ENCODE data around the gene FOXN1. TPM values are rescaled to one million over a fixed set of nuclear protein-coding genes. Genes with fewer than 3 reads are reported as not detected.

Gene FOXN1
- total and polyA plus RNA-seq, 2 experiments from 2014 or later, result 0.06 TPM; not detected in 1

DNA sequence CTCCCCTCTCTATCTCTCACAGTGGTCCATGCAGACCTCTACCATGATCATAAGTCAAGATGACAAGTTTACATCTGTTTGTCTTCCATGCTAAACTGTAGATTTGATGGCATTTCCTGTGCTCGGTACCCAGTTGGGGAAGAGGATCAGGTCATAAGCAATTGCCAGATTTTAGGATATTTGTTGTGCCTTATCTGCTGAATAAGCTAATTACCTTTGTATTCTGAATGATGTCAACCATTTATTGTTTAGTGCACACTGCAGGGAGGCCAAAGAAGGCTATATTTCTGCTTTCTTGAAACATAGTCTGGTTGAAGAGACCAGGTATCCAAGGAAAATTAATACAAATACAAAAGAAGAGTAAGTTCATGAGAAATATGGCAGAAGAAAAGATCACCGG, 76.4 kb downstream of the FOXN1 start:
- peaks cover 43% of the 10 kb centered on the region for H3K36me3 ChIP-seq
- H3K9me3 ChIP-seq (ENCODE audit: low read depth), result no peaks in the 10 kb centered on the region
- no peak for DNase-seq (ENCODE audit: low read depth in 1 of 2, low spot score in 1 of 2)
- no peaks in the 10 kb centered on the region for H3K4me1 ChIP-seq (ENCODE audit: low read depth)
- no peak overlapping the region for H3K27ac ChIP-seq
- TF ChIP-seq, protein P1, sequence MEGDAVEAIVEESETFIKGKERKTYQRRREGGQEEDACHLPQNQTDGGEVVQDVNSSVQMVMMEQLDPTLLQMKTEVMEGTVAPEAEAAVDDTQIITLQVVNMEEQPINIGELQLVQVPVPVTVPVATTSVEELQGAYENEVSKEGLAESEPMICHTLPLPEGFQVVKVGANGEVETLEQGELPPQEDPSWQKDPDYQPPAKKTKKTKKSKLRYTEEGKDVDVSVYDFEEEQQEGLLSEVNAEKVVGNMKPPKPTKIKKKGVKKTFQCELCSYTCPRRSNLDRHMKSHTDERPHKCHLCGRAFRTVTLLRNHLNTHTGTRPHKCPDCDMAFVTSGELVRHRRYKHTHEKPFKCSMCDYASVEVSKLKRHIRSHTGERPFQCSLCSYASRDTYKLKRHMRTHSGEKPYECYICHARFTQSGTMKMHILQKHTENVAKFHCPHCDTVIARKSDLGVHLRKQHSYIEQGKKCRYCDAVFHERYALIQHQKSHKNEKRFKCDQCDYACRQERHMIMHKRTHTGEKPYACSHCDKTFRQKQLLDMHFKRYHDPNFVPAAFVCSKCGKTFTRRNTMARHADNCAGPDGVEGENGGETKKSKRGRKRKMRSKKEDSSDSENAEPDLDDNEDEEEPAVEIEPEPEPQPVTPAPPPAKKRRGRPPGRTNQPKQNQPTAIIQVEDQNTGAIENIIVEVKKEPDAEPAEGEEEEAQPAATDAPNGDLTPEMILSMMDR (IDR thresholded peaks at IDR 0.05; ENCODE audit: low read depth, low read length), result no peak
- H3K27me3 ChIP-seq, result no peaks in the 10 kb centered on the region
- no peak overlapping the region for H3K4me3 ChIP-seq

- Histone ChIP-seq H3K9me3 (ENCODE audit: low read depth) (no peaks in the 10 kb centered on the region), H3K4me1 (ENCODE audit: low read depth) (no peaks in the 10 kb centered on the region), H3K27ac (no peak overlapping the region), H3K4me3 (no peak overlapping the region), H3K27me3 (no peaks in the 10 kb centered on the region), H3K36me3 (peaks cover 45% of the 10 kb centered on the region)
- no peak for DNase-seq (ENCODE audit: low read depth in 1 of 2, low spot score in 1 of 2)
- TF ChIP-seq, protein P1 (IDR thresholded peaks at IDR 0.05; ENCODE audit: low read depth, low read length), result no peak
These were observed 78.3 kb downstream of the FOXN1 start for GRCh38 chr17:28584434-28584833.

DNA sequence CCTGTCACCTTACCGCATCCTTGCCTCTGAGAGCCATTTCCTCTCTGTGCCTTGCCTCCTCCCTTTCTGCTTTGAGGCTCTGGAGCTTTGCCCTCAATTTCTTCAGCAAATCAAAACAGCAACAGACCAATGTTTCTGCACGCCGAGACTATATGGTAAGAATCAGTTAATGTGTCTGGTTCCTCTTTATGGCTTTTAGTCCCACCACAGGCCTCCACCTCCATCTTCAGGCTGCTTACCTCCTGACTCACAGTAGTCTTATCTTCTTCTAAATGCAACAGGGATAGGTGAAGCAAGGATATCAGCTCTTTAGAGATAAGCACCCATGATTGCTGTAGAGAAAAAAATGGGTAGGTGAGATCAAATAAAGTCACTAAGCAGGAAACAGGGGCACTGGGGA, 79.7 kb downstream of the FOXN1 start:
- TF ChIP-seq, protein P1 (IDR thresholded peaks at IDR 0.05; ENCODE audit: low read depth, low read length), result no peak
- no peak overlapping the region for H3K4me3 ChIP-seq
- H3K36me3 ChIP-seq, result peaks cover 52% of the 10 kb centered on the region

More for the DNA sequence above, 79.7 kb downstream of the FOXN1 start:
- no peaks in the 10 kb centered on the region for H3K4me1 ChIP-seq (ENCODE audit: low read depth)
- H3K27me3 ChIP-seq, result no peaks in the 10 kb centered on the region
- H3K9me3 ChIP-seq (ENCODE audit: low read depth), result no peaks in the 10 kb centered on the region
- no peak overlapping the region for H3K27ac ChIP-seq
- no peak for DNase-seq (ENCODE audit: low read depth in 1 of 2, low spot score in 1 of 2)

Other genes with a start within 250 kb of the FOXN1 start
- gene TMEM97, start 187.1 kb upstream of the FOXN1 start, total RNA-seq, result 40.3 and 81.1 TPM in 2 replicates
- 65.7 and 140 TPM in 2 replicates for gene TMEM97, start 187.1 kb upstream of the FOXN1 start, polyA plus RNA-seq
- 41.9 and 45.6 TPM in 2 replicates for gene IFT20, start 170.9 kb upstream of the FOXN1 start, total RNA-seq
- 69.5 and 73.8 TPM in 2 replicates for gene IFT20, start 170.9 kb upstream of the FOXN1 start, polyA plus RNA-seq
- 35.4 and 56.5 TPM in 2 replicates for gene TNFAIP1, start 170.6 kb upstream of the FOXN1 start, total RNA-seq
- 30.9 and 35.7 TPM in 2 replicates for gene TNFAIP1, start 170.6 kb upstream of the FOXN1 start, polyA plus RNA-seq
- gene POLDIP2, start 148.8 kb upstream of the FOXN1 start, total RNA-seq, result 124 and 164 TPM in 2 replicates
- 141 and 147 TPM in 2 replicates for gene POLDIP2, start 148.8 kb upstream of the FOXN1 start, polyA plus RNA-seq
- gene SEBOX, start 141.1 kb upstream of the FOXN1 start, total RNA-seq, result not detected in 2 replicates
- gene SEBOX, start 141.1 kb upstream of the FOXN1 start, polyA plus RNA-seq, result 0.44 TPM in 1 of 2 replicates, not detected in the other
- gene VTN, start 136.0 kb upstream of the FOXN1 start, total RNA-seq, result 4.3 and 5.2 TPM in 2 replicates
- 3.4 and 5.6 TPM in 2 replicates for gene VTN, start 136.0 kb upstream of the FOXN1 start, polyA plus RNA-seq
- gene SARM1, start 134.7 kb upstream of the FOXN1 start, total RNA-seq, result 11.5 and 13.4 TPM in 2 replicates
- 5.5 and 8.9 TPM in 2 replicates for gene SARM1, start 134.7 kb upstream of the FOXN1 start, polyA plus RNA-seq
- gene SLC46A1, start 100.1 kb upstream of the FOXN1 start, total RNA-seq, result 10.5 and 11.6 TPM in 2 replicates
- 5.6 and 8.4 TPM in 2 replicates for gene SLC46A1, start 100.1 kb upstream of the FOXN1 start, polyA plus RNA-seq
- not detected in 2 replicates for gene SLC13A2, start 32.7 kb upstream of the FOXN1 start, total RNA-seq
- not detected in 2 replicates for gene SLC13A2, start 32.7 kb upstream of the FOXN1 start, polyA plus RNA-seq
- gene UNC119, start 46.3 kb downstream of the FOXN1 start, total RNA-seq, result 124 and 125 TPM in 2 replicates
- 73.3 and 101 TPM in 2 replicates for gene UNC119, start 46.3 kb downstream of the FOXN1 start, polyA plus RNA-seq
- gene PIGS, start 65.2 kb downstream of the FOXN1 start, total RNA-seq, result 107 and 114 TPM in 2 replicates
- 121 and 122 TPM in 2 replicates for gene PIGS, start 65.2 kb downstream of the FOXN1 start, polyA plus RNA-seq
- gene ALDOC, start 70.5 kb downstream of the FOXN1 start, total RNA-seq, result 183 and 334 TPM in 2 replicates
- 112 and 177 TPM in 2 replicates for gene ALDOC, start 70.5 kb downstream of the FOXN1 start, polyA plus RNA-seq
- 9.8 and 52.7 TPM in 2 replicates for gene SPAG5, start 92.7 kb downstream of the FOXN1 start, total RNA-seq
- 27.0 and 84.6 TPM in 2 replicates for gene SPAG5, start 92.7 kb downstream of the FOXN1 start, polyA plus RNA-seq
- 7.3 and 16.2 TPM in 2 replicates for gene RSKR, start 107.8 kb downstream of the FOXN1 start, total RNA-seq
- gene RSKR, start 107.8 kb downstream of the FOXN1 start, polyA plus RNA-seq, result 2.8 and 3.5 TPM in 2 replicates
- 67.3 and 89.0 TPM in 2 replicates for gene BLTP2, start 138.8 kb downstream of the FOXN1 start, total RNA-seq
- 49.2 and 49.9 TPM in 2 replicates for gene BLTP2, start 138.8 kb downstream of the FOXN1 start, polyA plus RNA-seq
- 26.1 and 33.9 TPM in 2 replicates for gene SDF2, start 155.6 kb downstream of the FOXN1 start, total RNA-seq
- gene SDF2, start 155.6 kb downstream of the FOXN1 start, polyA plus RNA-seq, result 69.0 and 85.7 TPM in 2 replicates
- gene SUPT6H, start 155.9 kb downstream of the FOXN1 start, total RNA-seq, result 33.5 and 67.8 TPM in 2 replicates
- gene SUPT6H, start 155.9 kb downstream of the FOXN1 start, polyA plus RNA-seq, result 29.7 and 33.7 TPM in 2 replicates
- 19.4 and 44.8 TPM in 2 replicates for gene PROCA1, start 205.5 kb downstream of the FOXN1 start, total RNA-seq
- 7.8 and 11.1 TPM in 2 replicates for gene PROCA1, start 205.5 kb downstream of the FOXN1 start, polyA plus RNA-seq
- gene RAB34, start 211.5 kb downstream of the FOXN1 start, total RNA-seq, result 256 and 276 TPM in 2 replicates
- gene RAB34, start 211.5 kb downstream of the FOXN1 start, polyA plus RNA-seq, result 177 and 186 TPM in 2 replicates
- 332 and 489 TPM in 2 replicates for gene RPL23A, start 213.6 kb downstream of the FOXN1 start, total RNA-seq
- 944 and 1,028 TPM in 2 replicates for gene RPL23A, start 213.6 kb downstream of the FOXN1 start, polyA plus RNA-seq
- gene TLCD1, start 219.9 kb downstream of the FOXN1 start, total RNA-seq, result 3.0 and 7.8 TPM in 2 replicates
- gene TLCD1, start 219.9 kb downstream of the FOXN1 start, polyA plus RNA-seq, result 7.2 and 15.4 TPM in 2 replicates
- 5.0 and 7.7 TPM in 2 replicates for gene NEK8, start 222.4 kb downstream of the FOXN1 start, total RNA-seq
- gene NEK8, start 222.4 kb downstream of the FOXN1 start, polyA plus RNA-seq, result 9.0 and 13.6 TPM in 2 replicates
- gene TRAF4, start 237.7 kb downstream of the FOXN1 start, total RNA-seq, result 53.8 and 57.8 TPM in 2 replicates
- 27.2 and 34.1 TPM in 2 replicates for gene TRAF4, start 237.7 kb downstream of the FOXN1 start, polyA plus RNA-seq

Data from cardiac muscle cell (in vitro differentiated cells and primary cell).